Measurements from ENCODE around the gene LAMA1.

The LAMA1 gene

DNA sequence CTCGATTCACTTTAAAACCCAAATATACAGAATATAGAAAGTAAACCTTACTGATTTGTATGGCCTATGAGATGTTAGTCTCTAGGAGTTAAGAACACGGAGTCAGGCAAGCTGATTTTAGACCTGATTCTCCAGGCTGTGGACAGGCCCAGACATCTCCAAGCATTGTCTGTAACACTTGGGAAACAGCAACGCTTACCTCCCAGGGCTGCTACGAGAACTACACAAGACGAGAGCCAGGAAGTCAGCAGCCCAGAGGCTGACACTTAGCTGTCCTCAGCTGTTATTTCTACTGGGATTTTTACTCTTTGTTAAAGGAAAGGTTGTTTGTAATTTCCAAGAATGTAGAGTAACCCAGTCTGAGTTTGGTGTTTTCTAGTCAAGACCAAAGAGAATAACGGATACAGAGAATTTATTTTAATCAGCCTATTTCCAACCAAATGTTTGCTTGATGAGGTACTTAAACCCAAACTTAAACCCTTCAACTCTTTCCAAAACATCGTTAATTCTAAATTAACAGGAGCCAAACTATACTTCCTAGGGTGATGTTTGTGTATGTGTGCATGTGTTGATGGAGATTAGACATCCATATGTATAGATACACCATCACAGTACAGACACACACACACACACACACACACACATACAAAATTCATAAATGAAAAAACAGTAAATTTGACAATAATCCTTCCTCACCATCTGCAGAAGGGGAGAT, 123.4 kb downstream of the LAMA1 start:
- H2AK5ac ChIP-seq (ENCODE audit: low read length): no peak overlapping the region
- no peak overlapping the region for H3K23ac ChIP-seq (ENCODE audit: low read length)
- H3K4me3 ChIP-seq (ENCODE audit: low read depth, low read length): no peak overlapping the region
- no peak overlapping the region for H4K8ac ChIP-seq (ENCODE audit: low read depth, low read length)
- no peak overlapping the region for H4K12ac ChIP-seq (ENCODE audit: low read depth, low read length)
- H4K91ac ChIP-seq (ENCODE audit: low read depth, low read length): peak overlapping the region; percentile 78
- no peak for DNase-seq
- 100% methylated on average over 1 of the region's 7 CpGs for WGBS (ENCODE audit: extremely low coverage, insufficient coverage, insufficient read length)
- H3K9me3 ChIP-seq (ENCODE audit: insufficient read depth, low read depth, low read length): no peaks in the 10 kb centered on the region
- H3K14ac ChIP-seq (ENCODE audit: low read length): no peak overlapping the region
- no peak overlapping the region for H2BK12ac ChIP-seq (ENCODE audit: low read length)
- H2BK5ac ChIP-seq (ENCODE audit: low read depth, low read length, poor library complexity): no peak overlapping the region
- H3K79me2 ChIP-seq (ENCODE audit: control insufficient read depth, insufficient read depth, low read length, poor library complexity): no peaks in the 10 kb centered on the region
- no peak overlapping the region for H3K4ac ChIP-seq (ENCODE audit: low read depth, low read length)
- peaks cover 19 to 27% of the 10 kb centered on the region in 2 experiments for H3K36me3 ChIP-seq (ENCODE audit: control insufficient read depth in 1 of 2, insufficient read depth in 2 of 2, low read length in 2 of 2)
- H2BK120ac ChIP-seq (ENCODE audit: insufficient read depth, low read length, poor library complexity): no peak overlapping the region
- H3K79me1 ChIP-seq (ENCODE audit: low read length): peaks cover 2% of the 10 kb centered on the region
- no peaks in the 10 kb centered on the region for H3K27me3 ChIP-seq (ENCODE audit: insufficient read depth, low read length)
- no peak overlapping the region for H2AFZ ChIP-seq (ENCODE audit: insufficient read depth, low read length, poor library complexity)
- H3K9ac ChIP-seq (ENCODE audit: low read length): no peak overlapping the region
- no peak overlapping the region for H3K18ac ChIP-seq (ENCODE audit: low read length)
- H3K4me2 ChIP-seq (ENCODE audit: low read length): no peak overlapping the region
- peak overlapping the region; percentile 84 for H3K27ac ChIP-seq (ENCODE audit: low read depth, low read length)
- peaks cover 2 to 3% of the 10 kb centered on the region in 2 experiments for H3K4me1 ChIP-seq (ENCODE audit: control insufficient read depth in 1 of 2, insufficient read depth in 2 of 2, low read length in 2 of 2)

DNA sequence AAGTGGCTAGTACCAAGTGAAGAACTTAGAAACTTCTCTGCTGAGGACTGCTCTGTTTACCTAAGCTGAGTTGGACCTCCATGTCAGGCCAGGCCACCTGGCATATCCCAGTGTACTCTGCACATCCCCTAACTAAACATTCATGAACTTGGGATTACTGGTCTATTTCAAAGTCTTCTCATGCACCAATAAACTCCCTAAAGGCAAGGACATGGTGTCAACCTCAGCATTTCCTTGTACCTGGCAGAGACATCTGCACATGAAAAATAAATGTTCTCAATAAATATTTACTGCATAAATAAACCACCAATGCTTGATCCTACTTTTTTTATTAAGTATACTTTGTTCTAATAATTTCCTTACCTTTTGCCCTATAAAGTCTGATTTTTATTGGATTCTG, 124.8 kb downstream of the LAMA1 start:
- Histone ChIP-seq H4K8ac (ENCODE audit: low read depth, low read length) (no peak overlapping the region), H2BK5ac (ENCODE audit: low read depth, low read length, poor library complexity) (no peak overlapping the region), H3K9ac (ENCODE audit: low read length) (no peak overlapping the region), H2AFZ (ENCODE audit: insufficient read depth, low read length, poor library complexity) (no peak overlapping the region), H3K4me1 (ENCODE audit: control insufficient read depth in 1 of 2, insufficient read depth in 2 of 2, low read length in 2 of 2) (peaks cover 2 to 3% of the 10 kb centered on the region in 2 experiments), H2BK120ac (ENCODE audit: insufficient read depth, low read length, poor library complexity) (no peak overlapping the region), H2AK5ac (ENCODE audit: low read length) (no peak overlapping the region), H3K79me2 (ENCODE audit: control insufficient read depth, insufficient read depth, low read length, poor library complexity) (no peaks in the 10 kb centered on the region), H3K18ac (ENCODE audit: low read length) (no peak overlapping the region), H4K91ac (ENCODE audit: low read depth, low read length) (no peak overlapping the region), H3K4me3 (ENCODE audit: low read depth, low read length) (no peak overlapping the region), H4K12ac (ENCODE audit: low read depth, low read length) (no peak overlapping the region), H3K27ac (ENCODE audit: low read depth, low read length) (no peak overlapping the region), H3K4me2 (ENCODE audit: low read length) (no peak overlapping the region), H3K14ac (ENCODE audit: low read length) (no peak overlapping the region), H3K79me1 (ENCODE audit: low read length) (peaks cover 2% of the 10 kb centered on the region), H3K9me3 (ENCODE audit: insufficient read depth, low read depth, low read length) (no peaks in the 10 kb centered on the region), H3K4ac (ENCODE audit: low read depth, low read length) (no peak overlapping the region), H3K27me3 (ENCODE audit: insufficient read depth, low read length) (no peaks in the 10 kb centered on the region), H2BK12ac (ENCODE audit: low read length) (no peak overlapping the region), H3K23ac (ENCODE audit: low read length) (no peak overlapping the region), H3K36me3 (ENCODE audit: control insufficient read depth in 1 of 2, insufficient read depth in 2 of 2, low read length in 2 of 2) (peaks cover 20 to 26% of the 10 kb centered on the region in 2 experiments)
- DNase-seq: no peak

DNA sequence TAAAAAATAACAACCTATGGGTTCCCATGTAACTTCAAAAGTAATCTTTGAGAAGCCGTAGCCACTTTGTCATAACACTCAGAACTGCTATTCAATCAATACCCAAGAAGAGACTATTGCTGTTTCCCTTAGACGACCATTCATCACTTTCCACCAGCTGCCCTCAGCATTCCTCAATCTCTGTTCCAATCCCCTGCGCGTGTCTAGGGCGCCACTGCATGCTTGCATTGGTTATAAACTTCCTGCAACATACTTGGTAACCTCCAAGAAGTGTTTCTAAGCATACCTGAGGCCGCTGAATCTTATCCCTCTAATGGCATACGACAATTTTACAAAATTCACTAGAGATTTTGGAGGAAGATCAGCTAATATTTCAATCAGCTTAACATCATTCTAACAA, 134.2 kb downstream of the LAMA1 start:
- DNase-seq: peak in 1 of 2 donors; percentile 41
- no CpG with 5 or more reads among the region's 7 CpGs for WGBS (ENCODE audit: extremely low coverage, insufficient coverage, insufficient read length)
- no peak overlapping the region for H3K4me3 ChIP-seq (ENCODE audit: low read depth, low read length)
- no peak overlapping the region for H4K12ac ChIP-seq (ENCODE audit: low read depth, low read length)
- no peak overlapping the region for H2AFZ ChIP-seq (ENCODE audit: insufficient read depth, low read length, poor library complexity)
- H2BK120ac ChIP-seq (ENCODE audit: insufficient read depth, low read length, poor library complexity): peak overlapping the region; percentile 79
- H3K23ac ChIP-seq (ENCODE audit: low read length): no peak overlapping the region
- H3K79me1 ChIP-seq (ENCODE audit: low read length): peaks cover 16% of the 10 kb centered on the region
- peak overlapping the region; percentile 68 for H3K18ac ChIP-seq (ENCODE audit: low read length)
- H4K91ac ChIP-seq (ENCODE audit: low read depth, low read length): peak overlapping the region; percentile 74
- H3K36me3 ChIP-seq (ENCODE audit: control insufficient read depth in 1 of 2, insufficient read depth in 2 of 2, low read length in 2 of 2): peaks cover 12 to 15% of the 10 kb centered on the region in 2 experiments
- H2AK5ac ChIP-seq (ENCODE audit: low read length): peak overlapping the region; percentile 84
- H2BK12ac ChIP-seq (ENCODE audit: low read length): peak overlapping the region; percentile 82
- no peak overlapping the region for H3K4me2 ChIP-seq (ENCODE audit: low read length)
- peaks cover 2 to 7% of the 10 kb centered on the region in 2 experiments for H3K4me1 ChIP-seq (ENCODE audit: control insufficient read depth in 1 of 2, insufficient read depth in 2 of 2, low read length in 2 of 2)
- H3K9me3 ChIP-seq (ENCODE audit: insufficient read depth, low read depth, low read length): no peaks in the 10 kb centered on the region
- H3K27ac ChIP-seq (ENCODE audit: low read depth, low read length): peak overlapping the region; percentile 90
- H3K79me2 ChIP-seq (ENCODE audit: control insufficient read depth, insufficient read depth, low read length, poor library complexity): peaks cover 2% of the 10 kb centered on the region
- H3K4ac ChIP-seq (ENCODE audit: low read depth, low read length): no peak overlapping the region
- peak overlapping the region; percentile 48 for H3K14ac ChIP-seq (ENCODE audit: low read length)
- no peak overlapping the region for H3K9ac ChIP-seq (ENCODE audit: low read length)
- peak overlapping the region; percentile 72 for H2BK5ac ChIP-seq (ENCODE audit: low read depth, low read length, poor library complexity)
- H4K8ac ChIP-seq (ENCODE audit: low read depth, low read length): peak overlapping the region; percentile 53
- no peaks in the 10 kb centered on the region for H3K27me3 ChIP-seq (ENCODE audit: insufficient read depth, low read length)

GRCh38 chr18:6982398-6982797, 135.2 kb downstream of the LAMA1 start:
- peak overlapping the region; percentile 86 for H3K18ac ChIP-seq (ENCODE audit: low read length)

More at GRCh38 chr18:6982398-6982797, 135.2 kb downstream of the LAMA1 start:
- Histone ChIP-seq H3K4ac (ENCODE audit: low read depth, low read length) (no peak overlapping the region), H3K9ac (ENCODE audit: low read length) (no peak overlapping the region), H2BK5ac (ENCODE audit: low read depth, low read length, poor library complexity) (peak overlapping the region; percentile 54), H3K9me3 (ENCODE audit: insufficient read depth, low read depth, low read length) (no peaks in the 10 kb centered on the region), H3K79me1 (ENCODE audit: low read length) (peaks cover 16% of the 10 kb centered on the region), H3K4me2 (ENCODE audit: low read length) (no peak overlapping the region), H3K4me3 (ENCODE audit: low read depth, low read length) (no peak overlapping the region), H2AFZ (ENCODE audit: insufficient read depth, low read length, poor library complexity) (no peak overlapping the region), H3K27me3 (ENCODE audit: insufficient read depth, low read length) (no peaks in the 10 kb centered on the region), H4K12ac (ENCODE audit: low read depth, low read length) (no peak overlapping the region), H3K23ac (ENCODE audit: low read length) (no peak overlapping the region), H4K91ac (ENCODE audit: low read depth, low read length) (peak overlapping the region; percentile 72), H2BK12ac (ENCODE audit: low read length) (peak overlapping the region; percentile 85), H3K14ac (ENCODE audit: low read length) (peak overlapping the region; percentile 54), H2BK120ac (ENCODE audit: insufficient read depth, low read length, poor library complexity) (peak overlapping the region; percentile 20), H2AK5ac (ENCODE audit: low read length) (no peak overlapping the region), H3K79me2 (ENCODE audit: control insufficient read depth, insufficient read depth, low read length, poor library complexity) (peaks cover 2% of the 10 kb centered on the region), H4K8ac (ENCODE audit: low read depth, low read length) (no peak overlapping the region), H3K4me1 (ENCODE audit: control insufficient read depth in 1 of 2, insufficient read depth in 2 of 2, low read length in 2 of 2) (peaks cover 2 to 8% of the 10 kb centered on the region in 2 experiments), H3K36me3 (ENCODE audit: control insufficient read depth in 1 of 2, insufficient read depth in 2 of 2, low read length in 2 of 2) (peaks cover 17 to 18% of the 10 kb centered on the region in 2 experiments), H3K27ac (ENCODE audit: low read depth, low read length) (peak overlapping the region; percentile 90)
- peak in 1 of 2 donors; percentile 25 for DNase-seq
- no CpG with 5 or more reads among the region's 10 CpGs for WGBS (ENCODE audit: extremely low coverage, insufficient coverage, insufficient read length)

Data from trophoblast cell (in vitro differentiated cells and primary cell).